A673 (cell line): ENCODE data around the gene SAXO1. TPM values are rescaled to one million over a fixed set of nuclear protein-coding genes. Genes with fewer than 3 reads are reported as not detected.
"Not testable (repeated sequence)": the region's sequence is repeated elsewhere in the genome, so short reads cannot be mapped to it uniquely, and the experiment has no call there.

ENCODE experiments used
- BruUV-seq: library from RNA; stranded (reverse); fragments of 400-500 nt; replicated peaks from 2 replicates; lab custom pipeline; 2021; lab: Mats Ljungman, UMichigan
- CTCF ChIA-PET: fragments of 300-600 bp; sonication (Branson Sonifier 250); formaldehyde crosslinking; loops from one replicate; lab custom pipeline; 2022; ENCODE audit warnings: antibody characterized with exemption; lab: Charles Lee
- POLR2A ChIA-PET: fragments of 300-600 bp; sonication (Branson Sonifier 250); formaldehyde crosslinking; loops from one replicate; lab custom pipeline; 2022; ENCODE audit warnings: antibody characterized with exemption; ENCODE audit not compliant: low non-redundant PET; lab: Charles Lee
- DNase-seq: peaks from one replicate; pipeline ENCODE4 v3.0.0-alpha.2; 2015; ENCODE audit warnings: low spot score
- H3K27ac ChIP-seq: fragments of 200-600 bp; sonication (generic); 2 replicates; pipeline ENCODE4 v1.5.1; 2016; ENCODE audit warnings: mixed run types, low read depth, mild to moderate bottlenecking, mixed read lengths, antibody characterized with exemption, low read length; ENCODE audit not compliant: poor library complexity, severe bottlenecking
- H3K27me3 ChIP-seq: fragments of 200-600 bp; sonication (generic); replicated peaks from 2 replicates; pipeline ENCODE4 v1.6.1; 2017; ENCODE audit warnings: mixed run types, low read depth, mild to moderate bottlenecking, mixed read lengths, antibody characterized with exemption, low read length; ENCODE audit not compliant: insufficient read depth, poor library complexity
- H3K36me3 ChIP-seq: fragments of 200-600 bp; sonication (generic); 2 replicates; pipeline ENCODE4 v1.6.1; 2016; ENCODE audit warnings: mixed run types, mild to moderate bottlenecking, mixed read lengths, antibody characterized with exemption, low read length; ENCODE audit not compliant: insufficient read depth, poor library complexity, severe bottlenecking
- H3K4me1 ChIP-seq: fragments of 200-600 bp; sonication (generic); 2 replicates; pipeline ENCODE4 v1.6.1; 2017; ENCODE audit warnings: mixed run types, mild to moderate bottlenecking, mixed read lengths, antibody characterized with exemption, low read length; ENCODE audit not compliant: insufficient read depth, poor library complexity, severe bottlenecking
- H3K4me3 ChIP-seq: fragments of 200-600 bp; sonication (generic); 2 replicates; pipeline ENCODE4 v1.5.1; 2016; ENCODE audit warnings: low read depth, mixed run types, mild to moderate bottlenecking, mixed read lengths, low read length; ENCODE audit not compliant: poor library complexity, severe bottlenecking
- H3K9me3 ChIP-seq: fragments of 200-600 bp; sonication (generic); 2 replicates; pipeline ENCODE4 v1.6.1; 2016; ENCODE audit warnings: mixed run types, low read depth, mild to moderate bottlenecking, mixed read lengths, antibody characterized with exemption, low read length; ENCODE audit not compliant: poor library complexity, severe bottlenecking
- EZH2 ChIP-seq: fragments of 200-600 bp; sonication (generic); IDR thresholded peaks from 2 replicates; pipeline ENCODE4 v1.6.1; 2017; ENCODE audit warnings: borderline replicate concordance, low read depth, mild to moderate bottlenecking, mixed read lengths, antibody characterized with exemption, low read length; ENCODE audit not compliant: poor library complexity, severe bottlenecking
- intact Hi-C: fragments of 100-400 bp; cut with micrococcal nuclease; formaldehyde crosslinking; loops from one replicate; pipeline ENCODE4 v1.10.0; 2022; ENCODE audit not compliant: unreplicated experiment
- total RNA-seq: library from RNA; stranded (reverse); gene quantifications from 2 replicates; pipeline ENCODE4 v1.2.3, GENCODE V29; 2021
- TF ChIP-seq, protein P1 (sequence below): fragments of 300-800, 200-600 bp; sonication (generic); conservative IDR thresholded peaks from 2 replicates; pipeline ENCODE4 v1.5.1; 2017; ENCODE audit warnings: low read depth, mild to moderate bottlenecking, antibody characterized with exemption, low read length, moderate library complexity, mixed read lengths

The SAXO1 gene
- total RNA-seq, 1 experiment from 2014 or later: not detected

DNA sequence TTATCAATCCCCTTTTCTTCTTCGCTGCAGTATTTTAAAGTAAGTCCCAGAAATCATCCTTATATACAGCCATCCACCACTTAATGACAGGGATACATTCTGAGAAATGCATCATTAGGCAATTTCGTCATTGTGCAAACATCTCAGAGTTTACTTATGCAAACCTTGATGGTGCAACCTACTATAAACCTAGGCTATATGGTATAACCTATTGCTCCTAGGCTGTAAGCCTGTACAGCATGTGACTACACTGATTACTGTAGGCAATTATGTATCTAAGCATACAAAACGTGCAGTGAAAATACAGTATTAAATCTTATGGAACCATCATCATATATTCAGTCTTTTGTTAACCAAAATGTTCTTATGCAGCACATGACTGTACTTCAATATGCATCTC lies 36.8 kb downstream of the SAXO1 start:
- no TSS peak for BruUV-seq
- no peaks in the 10 kb centered on the region for H3K27me3 ChIP-seq
- H3K4me1 ChIP-seq: no peaks in the 10 kb centered on the region
- intact Hi-C loops: no loop called here
- no peak for DNase-seq
- no peak overlapping the region for H3K4me3 ChIP-seq
- H3K36me3 ChIP-seq: no peaks in the 10 kb centered on the region
- TF ChIP-seq EZH2: no peak
- TF ChIP-seq, protein P1, sequence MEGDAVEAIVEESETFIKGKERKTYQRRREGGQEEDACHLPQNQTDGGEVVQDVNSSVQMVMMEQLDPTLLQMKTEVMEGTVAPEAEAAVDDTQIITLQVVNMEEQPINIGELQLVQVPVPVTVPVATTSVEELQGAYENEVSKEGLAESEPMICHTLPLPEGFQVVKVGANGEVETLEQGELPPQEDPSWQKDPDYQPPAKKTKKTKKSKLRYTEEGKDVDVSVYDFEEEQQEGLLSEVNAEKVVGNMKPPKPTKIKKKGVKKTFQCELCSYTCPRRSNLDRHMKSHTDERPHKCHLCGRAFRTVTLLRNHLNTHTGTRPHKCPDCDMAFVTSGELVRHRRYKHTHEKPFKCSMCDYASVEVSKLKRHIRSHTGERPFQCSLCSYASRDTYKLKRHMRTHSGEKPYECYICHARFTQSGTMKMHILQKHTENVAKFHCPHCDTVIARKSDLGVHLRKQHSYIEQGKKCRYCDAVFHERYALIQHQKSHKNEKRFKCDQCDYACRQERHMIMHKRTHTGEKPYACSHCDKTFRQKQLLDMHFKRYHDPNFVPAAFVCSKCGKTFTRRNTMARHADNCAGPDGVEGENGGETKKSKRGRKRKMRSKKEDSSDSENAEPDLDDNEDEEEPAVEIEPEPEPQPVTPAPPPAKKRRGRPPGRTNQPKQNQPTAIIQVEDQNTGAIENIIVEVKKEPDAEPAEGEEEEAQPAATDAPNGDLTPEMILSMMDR: no peak
- H3K27ac ChIP-seq: no peak overlapping the region
- no peaks in the 10 kb centered on the region for H3K9me3 ChIP-seq
- ChIA-PET POLR2A (no interaction called here), CTCF (no interaction called here)

DNA sequence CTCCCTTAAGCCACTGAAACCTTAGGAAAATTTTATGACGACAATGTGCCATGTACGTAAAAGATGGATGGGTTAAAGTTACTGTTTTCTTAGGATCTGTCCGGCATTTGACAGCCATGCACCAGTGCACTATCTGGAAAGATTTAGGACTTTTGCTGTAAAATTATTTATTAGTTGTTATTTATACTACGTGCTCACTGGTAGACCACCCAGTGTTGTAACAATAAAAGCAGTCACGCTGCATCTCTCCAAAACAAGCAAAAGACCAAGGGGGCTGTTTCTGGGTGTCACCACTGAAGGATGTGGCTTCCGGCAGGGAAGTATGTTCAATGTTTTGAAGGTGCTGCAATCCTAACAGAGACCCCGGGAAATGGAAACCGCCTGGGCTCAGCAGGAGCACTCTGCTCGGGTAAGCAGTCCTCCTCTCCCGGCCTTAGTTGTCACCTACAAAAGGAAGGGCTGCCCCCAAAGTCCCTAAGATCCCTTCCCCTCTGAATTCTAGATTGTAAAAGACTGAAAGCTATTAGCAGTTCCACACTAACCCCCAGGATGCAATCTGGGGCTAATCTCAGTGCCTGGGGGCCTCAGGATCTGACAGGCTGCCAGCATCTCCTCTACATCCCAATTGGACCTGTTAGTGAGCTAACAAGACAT lies 38.6 kb downstream of the SAXO1 start:
- no peaks in the 10 kb centered on the region for H3K9me3 ChIP-seq
- CTCF ChIA-PET: no interaction called here
- intact Hi-C loops: no loop called here

DNA sequence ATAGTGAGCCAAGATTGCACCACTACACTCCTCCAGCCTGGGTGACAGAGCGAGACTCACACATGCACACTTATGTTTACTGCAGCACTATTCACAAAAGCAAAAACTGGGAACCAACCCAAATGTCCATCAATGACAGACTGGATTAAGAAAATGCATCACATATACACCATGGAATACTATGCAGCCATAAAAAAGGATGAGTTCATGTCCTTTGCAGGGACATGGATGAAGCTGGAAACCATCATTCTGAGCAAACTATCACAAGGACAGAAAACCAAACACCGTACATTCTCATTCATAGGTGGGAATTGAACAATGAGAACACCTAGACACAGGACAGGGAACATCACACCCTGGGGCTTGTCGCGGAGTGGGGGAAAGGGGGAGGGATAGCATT lies 41.8 kb downstream of the SAXO1 start:
- H3K27me3 ChIP-seq, BruUV-seq, intact Hi-C loops, H3K4me3 ChIP-seq, POLR2A ChIA-PET, H3K36me3 ChIP-seq, DNase-seq, CTCF ChIA-PET, H3K4me1 ChIP-seq, H3K27ac ChIP-seq, H3K9me3 ChIP-seq: not testable (repeated sequence)

More for the DNA sequence above, 38.6 kb downstream of the SAXO1 start:
- Histone ChIP-seq H3K36me3 (no peaks in the 10 kb centered on the region), H3K4me1 (no peaks in the 10 kb centered on the region), H3K27me3 (no peaks in the 10 kb centered on the region), H3K27ac (no peak overlapping the region), H3K4me3 (no peak overlapping the region)
- DNase-seq: no peak
- no TSS peak for BruUV-seq
- POLR2A ChIA-PET: no interaction called here
- TF ChIP-seq, protein P1: no peak
- TF ChIP-seq EZH2: no peak

DNA sequence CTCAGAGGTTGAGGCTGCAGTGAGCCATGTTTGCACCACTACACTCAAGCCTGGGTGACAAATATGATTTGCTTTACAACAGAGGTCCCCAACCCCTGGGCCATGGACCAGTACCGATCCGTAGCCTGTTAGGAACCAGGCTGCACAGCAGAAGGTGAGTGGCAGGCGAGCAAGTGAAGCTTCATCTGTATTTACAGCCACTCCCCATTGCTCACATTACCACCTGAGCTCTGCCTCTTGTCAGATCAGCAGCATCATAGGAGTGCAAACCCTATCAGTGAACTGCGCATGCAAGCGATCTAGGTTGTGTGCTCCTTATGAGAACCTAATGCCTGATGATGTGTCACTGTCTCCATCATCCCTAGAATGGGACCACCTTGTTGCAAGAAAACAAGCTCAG lies 42.5 kb downstream of the SAXO1 start:
- Histone ChIP-seq H3K4me3 (no peak overlapping the region), H3K27ac (no peak overlapping the region), H3K4me1 (no peaks in the 10 kb centered on the region), H3K36me3 (no peaks in the 10 kb centered on the region), H3K27me3 (no peaks in the 10 kb centered on the region), H3K9me3 (no peaks in the 10 kb centered on the region)
- no peak for DNase-seq
- ChIA-PET CTCF (no interaction called here), POLR2A (no interaction called here)
- TF ChIP-seq, protein P1: no peak
- TF ChIP-seq EZH2: no peak
- no TSS peak for BruUV-seq
- intact Hi-C loops: no loop called here
